Activated CD4-positive, alpha-beta T cell treated with anti-CD3 and anti-CD28 coated beads, Interleukin-2, amount 50 U/mL, for 48 hours (primary cell): Measurements from ENCODE around the gene C10orf71.

ENCODE experiments used
- DNase-seq, 2 experiments: peaks; one replicate each; pipeline ENCODE4 v3.0.0-alpha.2; 2020

The C10orf71 gene

GRCh38 chr10:49298983-49299815, at the start of gene C10orf71:
Gene C10orf71 (plus strand): TSS chr10:49299170. CDS start chr10:49322546, 23,376 bp downstream.
- no peak for DNase-seq

- no peak for DNase-seq
These were observed 46.5 kb upstream of the C10orf71 start for GRCh38 chr10:49252313-49253034.

- no peak for DNase-seq
These were observed 45.5 kb upstream of the C10orf71 start for GRCh38 chr10:49253340-49253906.

GRCh38 chr10:49254150-49254549, 44.8 kb upstream of the C10orf71 start:
- no peak for DNase-seq

GRCh38 chr10:49254556-49255318, 44.2 kb upstream of the C10orf71 start:
- no peak for DNase-seq

- no peak for DNase-seq
These were observed 43.1 kb upstream of the C10orf71 start for GRCh38 chr10:49255883-49256282.

GRCh38 chr10:49257154-49257553, 41.8 kb upstream of the C10orf71 start:
- no peak for DNase-seq

GRCh38 chr10:49257626-49258349, 41.2 kb upstream of the C10orf71 start:
- DNase-seq, result no peak

GRCh38 chr10:49258350-49258683, 40.7 kb upstream of the C10orf71 start:
- no peak for DNase-seq

- DNase-seq, result no peak
These were observed 38.2 kb upstream of the C10orf71 start for GRCh38 chr10:49260644-49261296.

GRCh38 chr10:49263591-49263990, 35.4 kb upstream of the C10orf71 start:
- DNase-seq, result no peak

GRCh38 chr10:49264177-49264677, 34.7 kb upstream of the C10orf71 start:
- DNase-seq, result no peak

GRCh38 chr10:49265885-49266284, 33.1 kb upstream of the C10orf71 start:
- DNase-seq, result no peak

GRCh38 chr10:49268185-49268584, 30.8 kb upstream of the C10orf71 start:
- DNase-seq, result no peak

GRCh38 chr10:49269523-49269922, 29.4 kb upstream of the C10orf71 start:
- DNase-seq, result no peak

GRCh38 chr10:49270565-49270964, 28.4 kb upstream of the C10orf71 start:
- DNase-seq, result no peak

GRCh38 chr10:49271346-49271745, 27.6 kb upstream of the C10orf71 start:
- DNase-seq, result no peak

- no peak for DNase-seq
These were observed 26.5 kb upstream of the C10orf71 start for GRCh38 chr10:49272251-49273081.

- DNase-seq, result no peak
These were observed 25.9 kb upstream of the C10orf71 start for GRCh38 chr10:49273082-49273465.

GRCh38 chr10:49273626-49274025, 25.3 kb upstream of the C10orf71 start:
- DNase-seq, result no peak

- DNase-seq, result no peak
These were observed 24.1 kb upstream of the C10orf71 start for GRCh38 chr10:49274886-49275285.
